ENCODE measurements around the gene ASTN1.

ASTN1 gene

GRCh38 chr1:177164380-177165068 lies at the start of gene ASTN1:
Gene ASTN1, minus strand, starts transcription at chr1:177164712. Its CDS starts 36 bp downstream, at chr1:177164676.
- no peak for DNase-seq (ENCODE audit: low read depth)

GRCh38 chr1:177211231-177211630 lies 46.7 kb upstream of the ASTN1 start:
- no peak for DNase-seq (ENCODE audit: low read depth)

DNA sequence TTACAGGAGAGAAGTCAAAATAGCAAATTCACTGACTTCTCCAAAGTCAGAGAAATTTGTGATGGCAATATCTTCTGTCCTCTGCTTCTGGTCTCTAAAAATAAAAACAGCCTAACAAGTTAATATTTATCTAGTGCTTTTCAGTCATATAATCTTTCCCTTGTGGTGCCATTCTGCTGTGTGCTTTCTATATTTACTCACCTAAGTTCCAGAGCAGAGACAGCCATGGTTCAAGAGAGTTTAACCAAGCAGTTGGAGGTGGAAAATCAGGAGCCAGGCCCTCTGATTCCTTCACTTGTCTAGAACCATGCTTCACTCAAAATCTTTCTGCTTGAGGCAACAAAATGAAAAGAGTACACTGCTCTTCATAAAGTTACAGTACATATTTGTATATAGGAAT lies 45.6 kb upstream of the ASTN1 start:
- DNase-seq (ENCODE audit: low read depth): no peak

- DNase-seq (ENCODE audit: low read depth): peak; percentile 99
Observed at GRCh38 chr1:177209357-177209756, 44.8 kb upstream of the ASTN1 start.

DNA sequence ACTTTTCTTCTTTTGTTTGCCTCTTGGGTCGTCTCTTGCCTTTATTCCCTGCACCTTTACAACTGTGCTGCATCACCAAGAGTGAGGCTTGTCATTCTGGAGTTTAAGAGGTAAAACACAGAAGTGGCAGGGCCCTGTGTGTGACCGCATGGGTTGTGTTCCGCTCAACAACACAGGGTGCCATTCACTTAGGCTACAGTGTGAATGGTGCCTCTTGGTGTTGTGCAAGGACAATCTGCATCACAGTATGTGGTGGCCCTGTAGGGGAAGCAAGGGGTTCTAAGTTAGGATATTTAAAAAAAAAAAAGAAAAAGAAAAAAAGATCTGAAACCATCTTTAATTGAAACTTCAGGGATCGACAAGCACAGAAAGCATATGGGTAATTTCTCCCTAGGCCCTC lies 44.4 kb upstream of the ASTN1 start:
- DNase-seq (ENCODE audit: low read depth): no peak

DNA sequence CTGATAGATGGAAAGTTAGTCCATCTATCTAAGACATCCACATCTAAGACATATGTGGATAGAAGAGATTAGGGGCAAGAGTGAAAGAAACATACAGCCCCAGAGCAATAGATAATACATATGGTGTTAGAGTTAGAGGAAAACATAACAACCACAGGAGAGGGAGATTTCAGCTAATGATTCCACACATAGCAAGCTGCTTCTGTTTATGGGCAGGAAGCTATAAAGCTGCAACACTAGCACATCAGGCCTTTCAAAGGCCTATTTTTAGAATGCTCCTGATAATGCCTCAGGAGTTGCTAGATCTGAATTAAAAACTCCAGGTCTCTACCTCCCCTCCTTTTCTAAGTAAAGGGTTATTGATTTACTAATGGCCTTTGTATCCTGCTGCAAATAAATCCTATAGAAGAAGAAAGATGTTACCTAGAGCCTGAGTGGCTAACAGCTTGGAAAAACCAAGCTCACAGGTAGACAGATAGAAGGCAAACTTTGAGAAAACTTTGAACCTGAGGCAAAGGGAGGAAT lies 42.4 kb upstream of the ASTN1 start:
- no peak for DNase-seq (ENCODE audit: low read depth)

DNA sequence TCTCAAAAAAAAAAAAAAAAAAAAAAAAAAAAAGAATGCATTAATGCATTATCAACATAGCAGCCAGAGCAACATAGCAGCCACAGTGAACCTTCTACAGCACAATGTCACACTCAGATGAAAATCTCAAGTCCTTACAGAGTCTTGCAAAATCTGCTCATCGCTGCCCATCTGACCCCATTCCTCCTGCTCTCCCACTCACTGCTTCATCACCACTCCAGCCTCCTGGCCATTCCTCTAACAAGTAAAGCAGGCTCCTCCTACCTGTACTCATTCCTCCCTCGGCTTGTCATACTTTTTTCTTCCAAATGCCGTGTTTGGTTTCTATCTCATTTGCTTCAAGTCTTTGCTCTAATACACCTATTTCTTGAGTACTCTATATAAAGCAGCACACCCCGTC lies 35.8 kb upstream of the ASTN1 start:
- no peak for DNase-seq (ENCODE audit: low read depth)

DNA sequence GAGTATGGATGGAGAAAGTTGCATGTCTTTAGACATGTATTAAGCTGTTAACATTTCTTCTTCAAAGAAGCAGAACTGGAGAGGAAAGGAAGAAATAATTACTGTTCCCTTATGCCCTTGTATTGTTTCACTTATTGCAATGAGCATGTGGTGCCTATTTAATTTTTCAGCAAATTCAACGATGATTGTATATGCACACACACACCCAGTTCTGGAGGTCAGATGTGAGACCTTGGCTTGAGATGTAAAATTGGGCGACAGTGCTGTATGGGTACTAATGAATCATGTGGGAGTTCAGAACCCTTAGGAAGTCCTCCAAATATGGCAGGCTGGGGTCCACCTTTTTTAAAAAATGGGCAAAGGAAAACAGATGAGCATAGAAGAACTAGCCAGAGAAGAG lies 33.7 kb upstream of the ASTN1 start:
- DNase-seq (ENCODE audit: low read depth): no peak

- DNase-seq (ENCODE audit: low read depth): no peak
Observed at GRCh38 chr1:177190308-177190970, 25.9 kb upstream of the ASTN1 start.

GRCh38 chr1:177186639-177187038 lies 22.1 kb upstream of the ASTN1 start:
- no peak for DNase-seq (ENCODE audit: low read depth)

GRCh38 chr1:177185209-177185608 lies 20.7 kb upstream of the ASTN1 start:
- DNase-seq (ENCODE audit: low read depth): no peak

- DNase-seq (ENCODE audit: low read depth): no peak
Observed at GRCh38 chr1:177183836-177184235, 19.3 kb upstream of the ASTN1 start.

DNA sequence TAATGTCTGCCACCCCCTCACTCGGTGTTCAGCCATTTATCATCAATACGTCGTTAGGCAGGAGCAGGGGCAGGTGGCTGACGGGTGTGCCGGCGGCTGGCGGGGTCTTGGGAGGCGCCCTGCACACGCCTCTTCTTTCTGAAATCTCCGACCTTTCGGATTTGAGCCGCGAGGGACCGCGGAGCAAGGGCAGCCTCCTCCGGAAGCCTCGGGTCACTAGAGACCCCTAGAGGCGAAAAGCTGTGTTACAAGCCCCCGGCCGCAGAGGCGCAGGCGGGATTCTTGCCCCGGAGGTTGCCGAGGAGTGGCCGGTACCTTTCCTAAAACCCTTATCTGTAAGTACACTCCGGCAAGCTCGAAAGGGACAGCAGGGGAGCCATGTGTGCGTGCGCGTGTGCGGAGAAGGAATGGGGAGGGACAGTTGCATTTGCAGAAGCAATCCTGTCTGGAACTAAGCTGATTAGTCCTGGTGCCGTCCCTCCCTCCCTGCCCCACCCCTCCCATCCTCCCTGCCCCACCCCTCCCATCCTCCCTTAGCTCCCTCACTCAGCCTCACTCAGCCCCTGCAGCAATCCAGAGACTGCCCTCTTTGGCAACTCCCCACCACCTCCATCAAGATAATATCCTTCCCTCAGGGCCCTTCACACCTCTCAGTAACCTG lies 17.2 kb upstream of the ASTN1 start:
- DNase-seq (ENCODE audit: low read depth): no peak

DNA sequence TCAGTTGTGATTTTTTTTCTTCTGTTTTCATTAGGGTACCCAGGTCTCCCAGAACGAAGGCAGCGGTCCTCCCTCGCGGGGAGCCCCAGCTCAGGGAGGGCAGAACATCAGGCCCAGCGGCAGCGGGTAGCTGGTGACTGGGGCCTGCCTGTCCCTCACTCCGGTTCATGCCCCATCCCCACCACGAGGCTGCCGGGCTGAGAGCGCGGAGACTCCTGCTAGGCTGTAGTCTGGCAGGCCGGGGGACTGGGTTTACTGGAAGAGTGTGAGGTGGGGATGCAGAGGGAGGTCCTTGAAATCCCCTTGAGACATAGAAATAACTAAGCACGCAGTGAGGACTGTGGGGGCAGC lies 16.7 kb upstream of the ASTN1 start:
- DNase-seq (ENCODE audit: low read depth): no peak

- no peak for DNase-seq (ENCODE audit: low read depth)
Observed at GRCh38 chr1:177174921-177175634, 10.6 kb upstream of the ASTN1 start.

DNA sequence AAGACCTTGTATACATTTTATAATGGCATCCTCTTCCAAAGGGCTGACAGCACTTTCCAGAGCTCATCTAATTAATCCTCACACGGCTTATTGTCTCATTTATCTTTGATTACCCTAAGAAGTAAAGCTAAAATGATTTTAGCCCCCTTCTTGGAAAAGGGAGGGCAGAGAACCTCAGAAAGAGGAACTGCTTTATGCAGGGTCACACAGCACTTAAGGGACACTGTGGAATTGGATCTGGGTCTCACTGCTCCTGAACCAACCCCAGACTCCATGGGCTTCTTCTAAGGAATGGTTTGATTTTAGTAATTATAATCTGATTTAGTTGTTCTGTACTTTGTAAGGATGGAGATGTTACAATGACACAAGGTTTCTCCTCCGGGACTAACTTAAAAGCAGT lies 9.5 kb upstream of the ASTN1 start:
- no peak for DNase-seq (ENCODE audit: low read depth)

DNA sequence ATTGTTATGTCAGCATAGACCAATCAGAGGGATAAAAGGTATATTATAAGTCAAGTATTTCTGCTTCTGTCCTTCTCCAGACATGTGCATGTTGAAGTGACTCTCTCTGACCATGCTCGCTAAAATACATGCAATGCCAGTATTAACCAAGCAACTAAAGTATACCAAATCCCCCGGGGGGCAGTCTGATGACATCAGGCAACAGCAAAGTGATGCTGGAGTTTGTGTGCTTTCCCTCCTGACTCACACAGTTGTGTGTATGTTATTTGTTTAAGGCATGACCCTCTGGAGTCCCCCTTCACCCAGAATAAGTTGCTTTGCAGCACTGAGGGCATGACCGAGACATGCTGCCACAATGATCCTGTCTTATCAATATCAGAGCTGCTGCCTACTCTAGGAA lies 8.4 kb upstream of the ASTN1 start:
- DNase-seq (ENCODE audit: low read depth): no peak

- no peak for DNase-seq (ENCODE audit: low read depth)
Observed at GRCh38 chr1:177172272-177172671, 7.8 kb upstream of the ASTN1 start.

DNA sequence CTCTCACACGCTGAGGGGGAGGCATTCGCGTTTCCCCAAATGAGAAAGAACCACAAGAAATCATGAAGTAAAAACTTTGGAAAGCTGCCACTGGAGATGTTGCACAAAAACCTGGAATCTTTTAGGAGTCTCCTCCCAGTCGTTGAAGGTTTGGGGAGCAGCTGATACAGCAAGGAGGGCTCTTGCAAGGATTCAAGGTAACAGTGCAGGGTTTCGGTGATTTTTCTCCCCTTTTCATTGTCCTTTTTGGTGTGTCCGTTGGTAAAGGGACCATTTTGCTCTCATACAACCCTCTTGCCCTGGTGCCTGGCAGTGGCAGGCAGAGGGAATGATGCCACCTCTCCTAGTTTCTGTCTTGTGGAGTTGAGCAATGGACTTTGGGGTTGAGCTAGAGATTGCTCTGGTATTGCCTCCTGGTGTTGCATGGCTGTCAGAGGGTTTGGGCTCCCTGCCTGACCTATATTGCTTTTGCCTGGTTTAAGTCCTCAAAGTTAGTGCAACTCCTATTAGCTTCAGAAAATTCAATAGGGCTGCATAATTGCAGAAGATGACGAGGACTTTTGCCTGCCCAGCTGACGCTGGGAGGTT lies 7.1 kb upstream of the ASTN1 start:
- no peak for DNase-seq (ENCODE audit: low read depth)

DNA sequence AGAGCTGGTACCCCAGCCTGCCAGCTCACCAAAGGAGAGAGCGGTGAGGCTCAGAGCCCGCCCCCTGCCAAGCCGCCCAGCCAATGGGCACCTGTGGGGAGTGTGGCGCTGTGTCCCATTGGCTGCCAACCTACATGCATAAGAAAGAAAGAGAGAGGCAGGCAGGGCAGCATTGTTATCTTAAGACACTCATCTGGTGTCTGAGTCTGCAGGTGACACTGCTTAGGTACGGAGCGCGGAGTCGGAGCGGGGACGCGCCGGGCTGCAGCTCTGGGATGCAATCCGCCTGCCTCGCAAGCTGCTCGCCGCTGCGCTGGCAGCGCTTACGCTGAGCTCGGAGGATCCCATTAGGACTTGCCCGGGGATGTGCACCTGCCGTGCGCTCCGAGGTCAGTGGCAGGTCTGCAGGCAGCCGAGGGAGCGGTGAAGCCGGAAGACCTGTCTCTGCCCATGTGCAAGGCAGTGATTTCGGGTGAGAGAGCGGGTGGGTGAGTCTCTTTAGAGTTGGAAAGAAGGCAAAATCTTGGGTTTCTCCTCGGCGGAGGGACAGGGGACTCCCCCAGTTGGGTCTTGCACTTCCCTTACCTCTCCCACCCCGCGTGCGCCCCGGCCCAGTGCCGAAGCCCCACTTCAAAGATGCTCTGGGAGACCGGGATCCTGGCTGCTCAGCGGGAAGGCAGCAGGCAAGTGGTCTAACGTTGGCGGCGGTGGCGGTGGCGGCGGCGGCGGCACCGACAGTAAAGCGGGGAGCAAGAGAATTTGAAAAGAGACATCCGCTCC lies 6.4 kb upstream of the ASTN1 start, which contains the start of gene BRINP2:
TSS of gene BRINP2 (plus strand) at position 203 of the 780 bp plus-strand sequence. CDS start 58,919 bp downstream, outside the sequence.
- DNase-seq (ENCODE audit: low read depth): no peak

DNA sequence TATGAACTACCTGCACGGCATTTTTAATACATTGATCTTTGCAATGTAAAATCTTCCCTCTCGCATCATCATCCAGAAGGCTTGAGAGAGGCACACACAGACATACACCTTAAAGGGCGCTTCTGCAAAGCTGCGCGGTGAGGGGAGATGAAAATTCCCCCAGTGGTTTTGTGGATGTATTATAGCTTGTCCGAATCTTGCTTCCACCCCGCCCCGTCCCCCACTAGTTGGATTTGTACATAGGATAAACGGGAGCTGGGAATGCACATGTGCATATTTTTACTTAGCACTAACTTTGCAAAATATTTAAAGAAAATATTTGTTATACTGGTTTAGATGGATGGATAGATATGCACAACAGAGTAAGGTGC lies 542 bp upstream of the ASTN1 start:
- no peak for DNase-seq (ENCODE audit: low read depth)
